Measurements from ENCODE around the gene DRGX. TPM values are rescaled to one million over a fixed set of nuclear protein-coding genes. Genes with fewer than 3 reads are reported as not detected.

The DRGX gene
- polyA plus RNA-seq, 1 donor from 2014 or later, result not detected

DNA sequence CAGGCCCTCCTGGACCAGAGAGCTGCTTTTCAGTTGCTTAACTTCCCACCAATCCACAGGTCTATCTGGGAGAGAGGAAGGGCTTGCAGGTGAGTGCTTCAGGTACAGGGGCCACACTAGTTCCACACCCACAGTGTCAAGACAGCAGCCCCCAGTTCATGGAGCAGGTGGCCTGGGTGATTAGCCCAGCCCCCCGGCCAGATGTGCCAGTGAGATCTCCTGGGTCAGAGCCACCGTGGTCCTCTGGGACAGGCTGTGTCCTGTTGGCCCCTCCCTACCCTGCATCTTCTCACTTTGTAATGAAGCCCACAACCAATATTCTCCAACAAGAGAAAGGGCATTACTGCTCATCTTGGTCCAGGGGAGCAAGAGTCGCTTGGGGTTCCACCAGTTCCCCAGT lies 30.6 kb downstream of the DRGX start:
- Mint-ChIP-seq H3K36me3 (no peaks in the 10 kb centered on the region), H3K9me3 (peaks cover 0 to 2% (median 0%) of the 10 kb centered on the region in 3 donors), H3K27ac (no peak overlapping the region), H3K27me3 (no peaks in the 10 kb centered on the region), H3K4me3 (no peak overlapping the region), H3K4me1 (peaks cover 4 to 14% (median 9%) of the 10 kb centered on the region in 3 donors)

DNA sequence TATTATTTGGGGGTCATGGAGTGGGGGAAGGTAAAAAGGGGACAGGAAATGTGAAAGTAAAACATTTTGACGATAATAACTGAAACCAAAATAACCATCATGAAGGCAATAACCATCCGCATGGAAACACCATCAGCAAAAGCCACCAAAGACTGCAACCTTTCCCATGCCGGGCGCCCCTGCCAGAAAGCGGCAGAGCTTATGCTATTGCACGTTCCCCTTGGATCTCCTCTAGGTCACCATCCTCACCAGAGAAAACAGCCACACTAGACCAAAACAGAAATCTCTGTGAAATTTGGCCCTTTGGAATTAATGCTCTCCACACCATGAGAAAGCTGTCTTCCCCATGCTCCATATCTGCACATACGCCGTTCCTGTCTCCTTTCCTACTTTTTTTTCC lies 31.1 kb downstream of the DRGX start:
- Mint-ChIP-seq H3K4me1 (peaks cover 4 to 14% (median 9%) of the 10 kb centered on the region in 3 donors), H3K36me3 (no peaks in the 10 kb centered on the region), H3K9me3 (peaks cover 0 to 2% (median 0%) of the 10 kb centered on the region in 3 donors), H3K27ac (no peak overlapping the region), H3K27me3 (no peaks in the 10 kb centered on the region), H3K4me3 (no peak overlapping the region)

DNA sequence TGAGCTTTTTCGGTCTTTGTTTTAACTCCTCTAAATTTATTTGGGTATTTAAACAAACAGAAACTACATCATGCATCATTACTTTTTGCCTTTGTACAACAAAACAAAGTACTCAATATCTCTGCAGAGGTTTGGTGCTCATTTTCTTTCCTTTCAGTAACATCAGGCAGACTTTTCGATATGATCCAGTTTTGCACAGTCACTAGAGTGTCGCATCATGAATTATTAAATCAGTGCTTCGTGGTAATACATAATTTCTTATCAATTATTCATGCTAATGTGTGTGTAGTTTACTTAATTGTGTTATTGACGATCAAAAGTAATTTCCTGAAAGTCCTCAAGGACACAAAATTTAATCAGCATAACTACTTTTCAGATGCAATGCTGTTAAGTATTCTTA lies 31.8 kb downstream of the DRGX start:
- no peak overlapping the region for H3K27ac Mint-ChIP-seq
- H3K4me3 Mint-ChIP-seq, result peak overlapping the region in 1 of 4 donors; percentile 20
- no peaks in the 10 kb centered on the region for H3K36me3 Mint-ChIP-seq
- peaks cover 0 to 2% (median 0%) of the 10 kb centered on the region in 3 donors for H3K9me3 Mint-ChIP-seq
- H3K27me3 Mint-ChIP-seq, result peaks cover 2% of the 10 kb centered on the region
- peaks cover 4 to 14% (median 9%) of the 10 kb centered on the region in 3 donors for H3K4me1 Mint-ChIP-seq

DNA sequence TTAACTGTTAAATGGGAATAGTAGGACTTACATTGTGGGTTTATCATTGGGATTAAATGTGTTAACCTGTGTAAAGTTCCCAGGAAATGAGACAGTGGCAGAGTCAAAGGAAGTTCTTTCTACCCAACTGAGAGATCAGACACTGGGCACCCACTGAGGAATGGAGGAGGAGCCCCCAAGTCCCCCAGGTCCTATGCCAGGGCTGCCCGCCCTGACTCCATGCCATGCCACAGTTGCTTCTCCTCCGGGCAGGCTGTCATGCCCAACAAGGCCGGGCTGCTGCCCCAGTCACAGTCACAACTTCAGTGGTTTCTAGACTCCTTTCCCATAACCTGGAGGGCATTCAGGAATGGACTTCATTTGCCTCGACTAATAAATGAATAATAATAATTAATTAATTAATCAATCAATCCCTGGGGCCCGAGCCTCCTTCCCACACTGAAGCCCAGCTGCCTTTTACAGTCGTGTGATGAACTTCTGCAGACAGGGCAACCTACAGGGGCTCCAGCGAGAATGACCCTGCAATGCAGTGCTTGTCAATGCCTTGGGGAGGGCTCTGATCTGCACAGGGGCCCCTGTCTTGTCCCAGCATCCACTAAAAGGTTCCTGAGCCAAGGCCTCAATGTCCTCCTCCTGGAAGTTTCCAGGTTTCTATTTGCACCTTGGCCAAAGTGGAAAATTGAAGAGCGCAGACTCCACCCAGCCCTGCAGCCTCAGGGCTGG lies 32.4 kb downstream of the DRGX start:
- no peaks in the 10 kb centered on the region for H3K36me3 Mint-ChIP-seq
- H3K4me1 Mint-ChIP-seq, result peaks cover 4 to 14% (median 9%) of the 10 kb centered on the region in 3 donors
- peaks cover 0 to 2% (median 0%) of the 10 kb centered on the region in 3 donors for H3K9me3 Mint-ChIP-seq
- peak overlapping the region in 1 of 4 donors; percentile 68 for H3K4me3 Mint-ChIP-seq
- peaks cover 5% of the 10 kb centered on the region for H3K27me3 Mint-ChIP-seq
- H3K27ac Mint-ChIP-seq, result no peak overlapping the region

DNA sequence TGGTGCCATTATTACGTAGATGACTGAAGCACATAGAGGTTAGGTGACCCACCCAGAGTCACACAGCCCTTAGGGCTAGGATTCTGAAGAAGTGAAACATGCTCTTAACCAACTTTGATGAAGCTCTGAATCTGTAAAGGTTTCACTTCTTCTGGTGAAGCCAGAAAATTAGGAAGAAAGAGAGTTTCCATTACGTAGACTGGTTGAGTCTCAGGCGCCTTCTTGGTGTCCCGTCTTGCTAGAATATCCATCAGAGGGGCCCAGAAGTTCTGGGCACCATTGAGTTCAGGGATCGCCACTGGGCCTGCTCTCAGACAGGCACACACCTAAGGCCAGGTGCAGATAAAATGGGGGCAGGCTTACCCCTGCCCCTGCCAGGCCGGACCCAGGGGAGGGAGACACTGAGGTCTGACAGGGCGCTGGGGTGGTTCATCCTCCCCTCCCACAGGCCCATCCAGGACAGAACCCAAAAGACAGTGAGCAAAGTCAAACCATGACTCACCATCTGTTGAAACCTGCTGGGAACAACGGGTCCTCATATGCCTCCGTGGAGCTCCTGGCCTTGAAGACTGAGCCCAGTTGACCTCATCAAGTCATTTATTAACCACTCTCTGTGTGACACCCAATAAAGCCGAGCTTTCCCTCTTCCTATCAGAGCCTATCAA lies 33.2 kb downstream of the DRGX start:
- Mint-ChIP-seq H3K27me3 (peaks cover 5% of the 10 kb centered on the region), H3K36me3 (no peaks in the 10 kb centered on the region), H3K27ac (peak overlapping the region in 2 of 3 donors; percentile 25 to 78), H3K4me1 (peaks cover 4 to 14% (median 9%) of the 10 kb centered on the region in 3 donors), H3K4me3 (peak overlapping the region in 3 of 4 donors; percentile 14 to 68 (median 17)), H3K9me3 (peaks cover 0 to 2% (median 1%) of the 10 kb centered on the region in 3 donors)

DNA sequence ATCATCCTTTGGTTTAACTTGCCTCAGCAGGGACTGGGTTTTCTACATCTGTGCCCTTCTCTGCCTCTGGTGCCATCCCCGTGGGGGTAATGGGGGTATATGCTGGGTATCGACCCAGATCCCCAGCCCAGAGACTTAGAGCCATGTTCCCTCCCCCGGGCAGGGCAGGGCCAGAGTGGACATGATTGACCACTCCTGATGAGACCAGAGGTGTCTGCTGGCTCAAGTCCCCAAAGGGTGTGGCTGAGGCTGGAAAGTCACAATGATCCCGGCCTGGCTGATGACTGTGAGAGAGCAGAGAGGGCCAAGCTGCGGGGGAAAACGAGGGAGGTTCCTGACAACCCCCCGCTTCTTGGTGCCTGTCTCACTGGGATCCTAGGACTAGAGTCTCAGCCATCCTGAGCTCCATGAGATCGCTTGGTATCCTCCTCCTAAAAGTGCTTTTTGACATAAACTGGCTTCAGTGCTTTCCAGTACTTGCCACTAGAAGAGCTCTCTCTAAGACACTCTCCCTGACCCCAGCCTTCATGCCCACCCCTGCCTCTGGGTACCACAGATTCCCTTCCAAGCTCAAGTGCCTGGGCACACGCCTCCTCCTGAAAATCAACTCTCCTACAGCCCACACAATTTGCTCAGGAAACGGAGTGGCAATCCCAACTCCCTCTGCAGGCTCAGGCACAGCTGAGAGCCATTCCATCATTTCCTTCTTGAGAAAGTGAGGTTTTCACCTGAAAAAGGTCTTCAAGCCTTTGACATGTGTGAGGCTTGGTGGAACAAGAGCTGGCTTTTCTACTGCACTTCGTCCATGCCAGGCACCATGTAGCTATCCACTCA lies 33.9 kb downstream of the DRGX start:
- Mint-ChIP-seq H3K4me1 (peaks cover 4 to 14% (median 9%) of the 10 kb centered on the region in 3 donors), H3K4me3 (peak overlapping the region in 2 of 4 donors; percentile 33 to 34), H3K9me3 (peaks cover 0 to 4% (median 2%) of the 10 kb centered on the region in 3 donors), H3K27me3 (peaks cover 5% of the 10 kb centered on the region), H3K27ac (peak overlapping the region in 2 of 3 donors; percentile 25 to 78), H3K36me3 (no peaks in the 10 kb centered on the region)

DNA sequence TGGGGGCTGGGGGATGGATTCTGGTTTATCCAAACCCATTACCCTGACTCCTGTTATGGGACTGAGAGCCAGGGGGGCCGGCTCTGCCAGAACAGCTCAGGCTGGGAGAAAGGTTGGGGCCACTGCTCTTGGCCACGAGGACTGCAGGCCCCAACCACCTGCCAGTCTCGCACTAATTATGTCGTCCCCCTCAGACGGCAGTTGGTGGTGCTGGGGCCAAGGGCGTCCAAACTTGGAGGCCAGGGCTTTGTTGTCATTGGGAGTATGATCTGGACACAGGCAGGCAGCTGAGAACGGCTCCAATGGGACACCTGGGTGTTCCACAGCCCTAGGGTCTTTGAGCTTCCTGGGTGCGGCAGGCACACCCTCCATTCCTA lies 34.7 kb downstream of the DRGX start:
- H3K4me3 Mint-ChIP-seq, result no peak overlapping the region
- H3K36me3 Mint-ChIP-seq, result peaks cover 2% of the 10 kb centered on the region
- H3K9me3 Mint-ChIP-seq, result peaks cover 0 to 8% (median 2%) of the 10 kb centered on the region in 3 donors
- no peak overlapping the region for H3K27ac Mint-ChIP-seq
- peaks cover 7% of the 10 kb centered on the region for H3K27me3 Mint-ChIP-seq
- H3K4me1 Mint-ChIP-seq, result peaks cover 4 to 14% (median 9%) of the 10 kb centered on the region in 3 donors

DNA sequence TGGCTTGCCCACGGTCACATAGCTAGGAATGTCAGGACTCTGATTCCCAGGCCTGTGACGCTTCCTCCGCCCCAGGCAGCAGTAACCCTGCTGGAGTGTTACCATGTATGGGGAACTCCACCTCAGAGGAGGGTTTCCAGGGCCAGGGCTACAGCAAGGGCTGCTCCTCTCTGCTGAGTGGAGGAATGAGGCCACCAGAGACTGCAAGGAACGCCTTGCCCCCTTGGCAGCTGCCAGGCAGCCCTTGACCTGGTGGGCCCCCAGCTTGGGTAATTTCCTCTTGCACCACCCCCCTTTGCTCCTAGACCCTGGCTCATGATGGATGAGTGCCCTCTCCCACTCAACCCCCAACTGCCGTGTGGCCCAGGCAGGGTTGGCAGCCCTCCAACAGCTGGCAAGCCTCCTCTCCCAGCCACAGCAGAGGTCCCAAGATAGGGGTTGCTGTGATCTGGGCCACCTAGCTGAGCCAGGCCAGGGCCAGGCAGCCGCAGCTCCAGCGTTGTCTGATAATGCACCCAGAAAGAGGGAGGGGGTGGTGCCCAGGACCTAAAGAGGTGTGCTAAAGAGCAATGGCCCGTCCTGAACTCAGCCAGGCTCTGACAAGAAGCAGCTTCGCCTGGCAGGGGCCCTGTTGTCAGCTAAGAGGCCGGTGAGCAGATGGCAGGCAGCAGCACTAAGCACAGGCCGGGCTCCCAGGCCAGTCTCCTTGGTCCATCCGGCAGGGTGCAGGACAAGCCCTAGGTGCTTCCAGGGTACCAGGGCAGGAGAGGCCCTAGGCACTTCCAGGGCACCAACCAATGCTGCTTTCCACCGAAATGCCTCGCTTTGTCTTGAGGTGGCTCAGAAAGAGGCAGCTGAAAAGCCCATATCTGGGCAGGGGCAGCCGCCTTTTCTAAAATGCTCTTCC lies 35.4 kb downstream of the DRGX start:
- H3K4me1 Mint-ChIP-seq, result peaks cover 4 to 14% (median 9%) of the 10 kb centered on the region in 3 donors
- no peak overlapping the region for H3K27ac Mint-ChIP-seq
- H3K27me3 Mint-ChIP-seq, result peaks cover 7% of the 10 kb centered on the region
- H3K9me3 Mint-ChIP-seq, result peaks cover 0 to 8% (median 2%) of the 10 kb centered on the region in 3 donors
- no peak overlapping the region for H3K4me3 Mint-ChIP-seq
- H3K36me3 Mint-ChIP-seq, result peaks cover 2% of the 10 kb centered on the region

DNA sequence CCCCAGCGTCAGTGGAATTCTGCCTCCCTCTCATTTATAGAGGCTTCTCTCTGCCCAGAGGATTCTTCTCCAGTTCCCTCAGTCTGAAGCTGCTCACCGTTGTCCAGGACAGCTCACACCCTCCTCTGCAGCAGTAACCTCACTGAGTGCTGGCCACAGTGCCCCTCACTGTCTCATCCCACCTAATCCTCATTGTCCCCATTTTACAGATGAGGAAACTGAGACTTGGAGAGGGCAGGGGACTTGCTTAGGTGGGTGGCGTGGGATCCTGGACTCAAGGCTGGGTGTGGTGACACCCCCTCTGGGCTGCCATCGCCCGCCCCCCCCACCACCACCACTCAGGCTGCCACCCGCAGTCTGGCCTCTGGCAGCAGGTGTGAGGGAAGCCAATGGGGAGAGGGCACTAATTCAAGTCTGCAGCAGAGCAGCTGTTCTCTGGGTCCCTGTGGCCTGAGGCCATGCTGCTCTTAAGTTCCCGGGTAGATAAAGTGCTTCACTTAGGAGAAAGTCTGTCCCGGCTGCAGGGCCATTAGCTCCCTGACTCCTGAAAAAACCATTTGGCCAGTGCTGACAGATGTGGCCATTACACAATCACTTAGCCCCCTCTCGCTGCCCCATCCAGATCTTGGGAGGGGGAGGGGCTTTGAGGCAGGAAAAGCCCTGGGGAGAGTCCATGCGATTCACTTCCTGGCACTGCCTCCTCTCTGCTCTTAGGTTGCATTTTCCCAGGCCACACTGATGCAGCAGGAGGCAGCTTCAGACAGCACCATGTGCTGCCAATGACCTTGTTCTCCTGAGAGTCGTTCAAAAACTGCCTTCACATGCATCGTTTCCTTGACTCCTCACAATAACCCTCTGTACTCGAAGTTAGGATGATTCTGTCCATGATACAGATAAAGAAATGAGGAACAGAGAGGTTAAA lies 36.3 kb downstream of the DRGX start:
- H3K27ac Mint-ChIP-seq, result no peak overlapping the region
- peaks cover 0 to 8% (median 2%) of the 10 kb centered on the region in 3 donors for H3K9me3 Mint-ChIP-seq
- H3K36me3 Mint-ChIP-seq, result peaks cover 2% of the 10 kb centered on the region
- H3K27me3 Mint-ChIP-seq, result peaks cover 10% of the 10 kb centered on the region
- peaks cover 4 to 14% (median 9%) of the 10 kb centered on the region in 3 donors for H3K4me1 Mint-ChIP-seq
- H3K4me3 Mint-ChIP-seq, result no peak overlapping the region

DNA sequence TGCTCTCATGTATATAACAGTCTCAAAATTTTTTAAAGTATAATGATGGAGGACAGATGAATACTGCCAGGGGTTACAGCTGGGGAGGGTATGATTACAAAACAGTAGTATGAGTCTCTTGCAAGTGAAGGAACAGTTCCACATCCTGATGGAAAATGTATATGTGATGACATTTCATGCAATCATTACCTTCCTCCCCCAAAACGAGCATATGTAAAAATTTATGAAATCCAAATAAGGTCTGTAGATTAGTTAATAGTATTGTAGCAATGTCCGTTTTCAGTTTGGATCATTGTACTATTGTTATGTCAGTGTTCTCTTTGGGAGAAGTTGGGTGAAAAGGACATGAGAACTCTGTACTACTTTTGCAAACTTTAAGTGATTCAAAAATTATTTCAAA lies 38.0 kb downstream of the DRGX start:
- Mint-ChIP-seq H3K4me3 (no peak overlapping the region), H3K9me3 (peaks cover 0 to 8% (median 2%) of the 10 kb centered on the region in 3 donors), H3K27me3 (peaks cover 10% of the 10 kb centered on the region), H3K27ac (no peak overlapping the region), H3K36me3 (peaks cover 2% of the 10 kb centered on the region), H3K4me1 (peaks cover 4 to 11% (median 9%) of the 10 kb centered on the region in 3 donors)

DNA sequence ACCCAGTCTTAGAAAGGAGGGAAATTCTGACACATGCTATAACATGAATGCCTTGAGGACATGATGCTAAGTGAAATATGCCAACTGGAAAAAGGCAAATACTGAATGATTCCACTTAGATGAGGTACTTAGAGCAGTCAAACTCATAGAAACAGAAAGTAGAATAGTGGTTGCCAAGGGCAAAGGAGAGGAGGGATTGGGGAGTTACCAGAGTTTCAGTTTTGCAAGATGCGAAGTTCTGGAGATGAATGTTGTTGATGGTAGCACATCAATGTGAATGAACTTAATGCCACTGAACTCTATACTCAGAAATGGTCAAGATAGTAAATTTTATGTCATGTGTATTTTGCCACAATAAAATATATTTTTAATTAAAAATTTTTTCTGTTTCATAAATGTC lies 38.9 kb downstream of the DRGX start:
- Mint-ChIP-seq H3K4me3 (peak overlapping the region in 1 of 4 donors; percentile 42), H3K36me3 (peaks cover 2% of the 10 kb centered on the region), H3K27ac (no peak overlapping the region), H3K27me3 (peaks cover 10% of the 10 kb centered on the region), H3K4me1 (peaks cover under 1 to 2% (median under 1%) of the 10 kb centered on the region in 3 donors), H3K9me3 (peaks cover 0 to 8% (median 0%) of the 10 kb centered on the region in 3 donors)

DNA sequence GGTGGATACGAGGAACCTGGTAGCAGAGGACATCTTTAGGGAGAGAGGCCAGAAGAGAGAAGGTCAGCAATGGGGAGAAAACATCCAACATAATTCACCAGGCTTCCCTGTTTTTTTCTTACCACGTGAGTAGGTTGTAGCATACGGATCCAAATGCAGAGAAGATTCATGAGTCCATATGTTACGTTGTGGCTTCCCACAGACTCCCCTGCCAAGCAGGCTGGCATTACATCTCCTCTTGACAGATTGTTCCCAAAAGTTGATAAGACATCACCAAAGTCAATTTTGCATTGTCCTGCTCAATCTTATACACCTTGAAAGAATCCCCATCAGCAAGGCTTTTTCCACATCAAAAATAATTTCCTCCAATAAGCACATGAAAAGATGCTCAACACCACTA lies 39.7 kb downstream of the DRGX start:
- no peak overlapping the region for H3K27ac Mint-ChIP-seq
- H3K4me3 Mint-ChIP-seq, result no peak overlapping the region
- H3K36me3 Mint-ChIP-seq, result peaks cover 2% of the 10 kb centered on the region
- peaks cover 10% of the 10 kb centered on the region for H3K27me3 Mint-ChIP-seq
- H3K4me1 Mint-ChIP-seq, result no peaks in the 10 kb centered on the region
- H3K9me3 Mint-ChIP-seq, result peaks cover 0 to 8% (median 0%) of the 10 kb centered on the region in 3 donors

DNA sequence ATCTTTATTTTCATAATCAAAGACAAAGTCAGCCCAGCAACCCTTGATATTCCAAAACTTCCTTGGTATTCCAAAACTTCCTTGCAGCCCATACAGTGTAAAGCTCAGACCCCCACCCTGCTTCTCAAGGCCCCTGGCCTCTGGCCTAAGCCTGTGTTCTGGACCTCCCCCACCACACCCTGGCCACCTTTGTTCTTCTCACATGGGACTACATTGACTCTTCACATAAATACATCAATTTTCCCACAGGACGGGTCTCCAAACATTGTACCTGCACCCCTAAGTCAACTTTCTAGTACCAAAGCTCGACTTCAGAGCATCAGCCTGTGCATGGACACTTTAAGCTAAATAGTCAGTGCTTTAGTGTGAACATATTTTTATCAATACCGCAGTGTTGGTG lies 40.7 kb downstream of the DRGX start:
- Mint-ChIP-seq H3K36me3 (peaks cover 2% of the 10 kb centered on the region), H3K4me3 (no peak overlapping the region), H3K27me3 (peaks cover 10% of the 10 kb centered on the region), H3K4me1 (no peaks in the 10 kb centered on the region), H3K27ac (no peak overlapping the region), H3K9me3 (peaks cover 0 to 10% (median 2%) of the 10 kb centered on the region in 3 donors)

Data from IgD-negative memory B cell (primary cell).